ENCODE measurements around the gene ATF1.
A peak's percentile ranks its signal among the peaks of the same experiment; 100 is the strongest.
"Not testable (repeated sequence)": the region's sequence is repeated elsewhere in the genome, so short reads cannot be mapped to it uniquely, and the experiment has no call there.

ATF1 gene

DNA sequence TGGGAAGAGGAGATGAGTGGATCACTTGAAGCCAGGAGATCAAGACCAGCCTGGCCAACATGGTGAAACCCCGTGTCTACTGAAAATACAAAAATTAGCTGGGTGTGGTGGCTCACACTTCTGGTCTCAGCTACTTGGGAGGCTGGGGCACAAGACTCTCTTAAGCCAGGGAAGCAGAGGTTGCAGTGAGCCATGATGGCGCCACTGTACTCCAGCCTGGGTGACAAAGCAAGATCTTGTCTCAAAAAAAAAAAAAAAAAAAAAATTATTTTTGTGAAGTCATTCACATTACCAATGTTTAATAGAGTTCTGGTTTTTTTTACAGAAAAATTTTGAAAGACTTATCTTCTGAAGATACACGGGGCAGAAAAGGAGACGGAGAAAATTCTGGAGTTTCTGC, 45.2 kb downstream of the ATF1 start:
- not testable (repeated sequence) for DNase-seq (ENCODE audit: low read depth); H3K9ac ChIP-seq (ENCODE audit: low read length); H3K9me3 ChIP-seq (ENCODE audit: control insufficient read depth, low read length); H3K4me3 ChIP-seq (ENCODE audit: low read length); H3K27me3 ChIP-seq (replicated peaks; ENCODE audit: control insufficient read depth, insufficient read depth, low read length); H3K4me1 ChIP-seq (ENCODE audit: control insufficient read depth, insufficient read depth, low read length)
- peaks cover 33% of the 10 kb centered on the region for H3K36me3 ChIP-seq (ENCODE audit: control insufficient read depth, insufficient read depth, low read length, severe bottlenecking)

- H3K4me3 ChIP-seq (ENCODE audit: low read length); DNase-seq (ENCODE audit: low read depth): not testable (repeated sequence)
- peaks cover 73% of the 10 kb centered on the region for H3K36me3 ChIP-seq (ENCODE audit: control insufficient read depth, insufficient read depth, low read length, severe bottlenecking)
These were observed 51.0 kb downstream of the ATF1 start for GRCh38 chr12:50814921-50815320.

DNA sequence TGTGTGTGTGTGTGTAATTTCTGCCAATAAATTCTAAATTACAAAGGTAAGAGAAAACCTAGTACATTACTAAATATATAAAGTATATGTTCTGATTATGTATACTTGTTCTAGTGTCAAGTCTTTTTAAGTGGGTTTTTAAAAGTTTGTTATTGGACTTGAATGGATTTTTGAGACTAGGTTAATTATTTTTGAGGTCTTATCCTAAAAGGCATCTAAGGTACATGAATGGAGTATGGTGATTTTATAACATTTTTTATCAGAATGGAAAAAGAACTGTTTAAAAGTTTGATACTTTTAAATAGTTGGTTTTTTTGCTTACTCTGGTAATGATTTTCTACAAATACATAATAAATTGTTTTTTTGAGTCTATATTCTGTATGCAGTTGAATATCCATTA, 56.3 kb downstream of the ATF1 start:
- Histone ChIP-seq H3K9ac (ENCODE audit: low read length) (no peak overlapping the region), H3K4me1 (ENCODE audit: control insufficient read depth, insufficient read depth, low read length) (peaks cover 4% of the 10 kb centered on the region), H3K9me3 (ENCODE audit: control insufficient read depth, low read length) (no peaks in the 10 kb centered on the region), H3K27me3 (replicated peaks; ENCODE audit: control insufficient read depth, insufficient read depth, low read length) (no peaks in the 10 kb centered on the region), H3K4me3 (ENCODE audit: low read length) (no peak overlapping the region), H3K36me3 (ENCODE audit: control insufficient read depth, insufficient read depth, low read length, severe bottlenecking) (peaks cover 37% of the 10 kb centered on the region)
- DNase-seq (ENCODE audit: low read depth): no peak

More at GRCh38 chr12:50814921-50815320, 51.0 kb downstream of the ATF1 start:
- H3K27me3 ChIP-seq (replicated peaks; ENCODE audit: control insufficient read depth, insufficient read depth, low read length); H3K9ac ChIP-seq (ENCODE audit: low read length); H3K9me3 ChIP-seq (ENCODE audit: control insufficient read depth, low read length); H3K4me1 ChIP-seq (ENCODE audit: control insufficient read depth, insufficient read depth, low read length): not testable (repeated sequence)

DNA sequence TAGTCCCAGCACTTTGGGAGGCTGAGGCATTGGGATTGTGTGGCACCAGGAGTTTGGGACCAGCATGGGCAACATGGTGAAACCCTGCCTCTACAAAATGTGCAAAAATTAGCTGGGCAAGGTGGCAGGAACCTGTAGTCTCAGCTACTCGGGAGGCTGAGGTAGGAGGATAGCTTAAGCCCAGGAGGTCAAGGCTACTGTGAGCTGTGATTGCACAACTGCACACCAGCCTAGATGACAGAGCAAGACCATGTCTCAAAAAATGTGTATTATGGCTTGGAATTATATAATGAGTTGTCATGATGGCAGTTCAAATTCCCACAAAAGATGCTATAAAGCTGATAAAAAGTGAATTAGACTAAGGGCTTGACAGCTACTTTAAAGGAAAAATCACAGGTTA, 58.2 kb downstream of the ATF1 start:
- peaks cover 12% of the 10 kb centered on the region for H3K4me1 ChIP-seq (ENCODE audit: control insufficient read depth, insufficient read depth, low read length)
- peaks cover 19% of the 10 kb centered on the region for H3K36me3 ChIP-seq (ENCODE audit: control insufficient read depth, insufficient read depth, low read length, severe bottlenecking)
- H3K4me3 ChIP-seq (ENCODE audit: low read length): no peak overlapping the region

DNA sequence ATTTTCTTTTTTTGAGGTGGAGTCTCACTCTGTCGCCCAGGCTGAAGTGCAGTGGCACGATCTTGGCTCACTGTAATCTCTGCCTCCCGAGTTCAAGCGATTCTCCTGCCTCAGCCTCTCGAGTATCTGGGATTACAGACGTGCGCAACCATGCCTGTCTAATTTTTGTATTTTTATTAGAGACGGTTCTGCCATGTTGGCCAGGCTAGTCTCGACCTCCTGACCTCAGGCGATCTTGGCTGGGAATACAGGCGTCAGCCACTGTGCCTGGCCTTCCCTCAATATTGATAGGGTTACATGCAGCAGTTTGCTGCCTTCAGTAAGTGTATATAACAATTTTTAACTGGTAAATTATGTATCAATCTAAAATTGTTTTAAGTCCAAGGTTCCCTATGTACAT, 59.8 kb downstream of the ATF1 start:
- not testable (repeated sequence) for H3K4me3 ChIP-seq (ENCODE audit: low read length); DNase-seq (ENCODE audit: low read depth); H3K9ac ChIP-seq (ENCODE audit: low read length); H3K27me3 ChIP-seq (replicated peaks; ENCODE audit: control insufficient read depth, insufficient read depth, low read length); H3K36me3 ChIP-seq (ENCODE audit: control insufficient read depth, insufficient read depth, low read length, severe bottlenecking); H3K9me3 ChIP-seq (ENCODE audit: control insufficient read depth, low read length)
- peaks cover 12% of the 10 kb centered on the region for H3K4me1 ChIP-seq (ENCODE audit: control insufficient read depth, insufficient read depth, low read length)

More for the DNA sequence above, 58.2 kb downstream of the ATF1 start:
- Histone ChIP-seq H3K9me3 (ENCODE audit: control insufficient read depth, low read length) (no peaks in the 10 kb centered on the region), H3K9ac (ENCODE audit: low read length) (no peak overlapping the region), H3K27me3 (replicated peaks; ENCODE audit: control insufficient read depth, insufficient read depth, low read length) (no peaks in the 10 kb centered on the region)
- DNase-seq (ENCODE audit: low read depth): no peak

DNA sequence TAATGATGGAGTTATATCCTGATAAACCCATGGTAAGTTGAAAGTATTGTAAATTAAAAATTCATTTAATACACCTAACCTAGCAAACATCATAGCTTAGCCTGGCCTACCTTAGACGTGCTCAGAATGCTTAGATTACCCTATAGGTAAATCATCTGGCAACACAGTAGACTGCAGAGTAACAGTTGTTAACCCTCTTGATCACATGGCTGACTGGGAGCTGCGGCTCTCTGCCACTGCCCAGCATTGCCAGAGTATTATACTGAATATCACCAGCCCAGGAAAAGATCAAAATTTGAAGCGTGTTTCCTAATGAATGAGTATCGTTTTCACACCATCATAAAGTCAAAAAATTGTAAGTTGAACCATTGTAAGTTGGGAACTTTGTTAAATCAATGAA, 61.0 kb downstream of the ATF1 start:
- no peak overlapping the region for H3K4me3 ChIP-seq (ENCODE audit: low read length)
- H3K27me3 ChIP-seq (replicated peaks; ENCODE audit: control insufficient read depth, insufficient read depth, low read length): no peaks in the 10 kb centered on the region
- no peaks in the 10 kb centered on the region for H3K9me3 ChIP-seq (ENCODE audit: control insufficient read depth, low read length)
- H3K36me3 ChIP-seq (ENCODE audit: control insufficient read depth, insufficient read depth, low read length, severe bottlenecking): no peaks in the 10 kb centered on the region
- H3K9ac ChIP-seq (ENCODE audit: low read length): peak overlapping the region; percentile 59
- no peak for DNase-seq (ENCODE audit: low read depth)
- peaks cover 12% of the 10 kb centered on the region for H3K4me1 ChIP-seq (ENCODE audit: control insufficient read depth, insufficient read depth, low read length)

GRCh38 chr12:50825372-50825838, 61.5 kb downstream of the ATF1 start:
- Histone ChIP-seq H3K4me1 (ENCODE audit: control insufficient read depth, insufficient read depth, low read length) (peaks cover 12% of the 10 kb centered on the region), H3K27me3 (replicated peaks; ENCODE audit: control insufficient read depth, insufficient read depth, low read length) (no peaks in the 10 kb centered on the region), H3K9ac (ENCODE audit: low read length) (peak overlapping the region; percentile 61), H3K36me3 (ENCODE audit: control insufficient read depth, insufficient read depth, low read length, severe bottlenecking) (no peaks in the 10 kb centered on the region), H3K9me3 (ENCODE audit: control insufficient read depth, low read length) (no peaks in the 10 kb centered on the region), H3K4me3 (ENCODE audit: low read length) (no peak overlapping the region)
- peak; percentile 95 for DNase-seq (ENCODE audit: low read depth)

- H3K27me3 ChIP-seq (replicated peaks; ENCODE audit: control insufficient read depth, insufficient read depth, low read length): no peaks in the 10 kb centered on the region
- peaks cover 5% of the 10 kb centered on the region for H3K9me3 ChIP-seq (ENCODE audit: control insufficient read depth, low read length)
- no peak for DNase-seq (ENCODE audit: low read depth)
- H3K4me3 ChIP-seq (ENCODE audit: low read length): no peak overlapping the region
- no peaks in the 10 kb centered on the region for H3K36me3 ChIP-seq (ENCODE audit: control insufficient read depth, insufficient read depth, low read length, severe bottlenecking)
- peaks cover 12% of the 10 kb centered on the region for H3K4me1 ChIP-seq (ENCODE audit: control insufficient read depth, insufficient read depth, low read length)
- H3K9ac ChIP-seq (ENCODE audit: low read length): no peak overlapping the region
These were observed 64.2 kb downstream of the ATF1 start for GRCh38 chr12:50828121-50828520.

DNA sequence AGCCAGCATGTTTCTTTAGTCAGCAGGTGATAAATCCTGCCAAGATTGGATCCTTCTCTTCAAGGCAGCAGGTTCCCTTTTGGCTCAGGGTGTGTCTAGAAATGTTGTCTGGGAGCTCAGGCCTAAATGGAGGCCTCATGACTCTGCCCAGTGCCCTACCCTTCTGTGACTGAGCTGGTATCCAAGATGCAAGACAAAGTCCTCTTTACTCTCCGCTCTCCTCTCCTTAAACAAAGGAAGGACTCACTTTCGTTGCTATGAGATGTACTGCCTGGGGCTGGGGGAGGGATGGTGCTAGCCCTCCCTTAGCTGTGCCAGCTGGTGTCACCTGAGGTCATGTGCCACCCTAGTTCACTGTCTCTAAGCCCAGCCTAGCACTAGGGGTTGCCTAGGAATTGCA, 65.0 kb downstream of the ATF1 start:
- peaks cover 11% of the 10 kb centered on the region for H3K9me3 ChIP-seq (ENCODE audit: control insufficient read depth, low read length)
- no peak overlapping the region for H3K4me3 ChIP-seq (ENCODE audit: low read length)
- H3K4me1 ChIP-seq (ENCODE audit: control insufficient read depth, insufficient read depth, low read length): peaks cover 12% of the 10 kb centered on the region
- H3K27me3 ChIP-seq (replicated peaks; ENCODE audit: control insufficient read depth, insufficient read depth, low read length): no peaks in the 10 kb centered on the region
- DNase-seq (ENCODE audit: low read depth): no peak
- H3K36me3 ChIP-seq (ENCODE audit: control insufficient read depth, insufficient read depth, low read length, severe bottlenecking): no peaks in the 10 kb centered on the region
- H3K9ac ChIP-seq (ENCODE audit: low read length): no peak overlapping the region

DNA sequence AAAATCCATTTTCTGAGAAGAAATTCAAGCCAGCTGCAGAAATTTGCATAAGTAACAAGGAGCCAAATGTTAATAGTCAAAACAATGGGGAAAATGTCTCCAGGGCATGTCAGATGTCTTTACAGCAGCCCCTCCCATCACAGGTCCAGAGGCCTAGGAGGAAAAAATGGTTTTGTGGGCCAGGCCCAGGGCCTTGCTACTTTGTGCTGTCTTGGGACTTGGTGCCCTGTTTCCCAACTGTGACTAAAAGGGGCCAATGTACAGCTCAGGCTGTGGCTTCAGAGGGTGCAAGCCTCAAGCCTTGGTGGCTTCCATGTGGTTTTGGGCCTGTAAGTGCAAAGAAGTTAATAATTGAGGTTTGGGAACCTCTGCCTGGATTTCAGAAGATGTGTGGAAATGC, 69.9 kb downstream of the ATF1 start:
- H3K36me3 ChIP-seq (ENCODE audit: control insufficient read depth, insufficient read depth, low read length, severe bottlenecking); H3K4me1 ChIP-seq (ENCODE audit: control insufficient read depth, insufficient read depth, low read length); DNase-seq (ENCODE audit: low read depth); H3K4me3 ChIP-seq (ENCODE audit: low read length); H3K9ac ChIP-seq (ENCODE audit: low read length); H3K27me3 ChIP-seq (replicated peaks; ENCODE audit: control insufficient read depth, insufficient read depth, low read length): not testable (repeated sequence)
- peaks cover 15% of the 10 kb centered on the region for H3K9me3 ChIP-seq (ENCODE audit: control insufficient read depth, low read length)

DNA sequence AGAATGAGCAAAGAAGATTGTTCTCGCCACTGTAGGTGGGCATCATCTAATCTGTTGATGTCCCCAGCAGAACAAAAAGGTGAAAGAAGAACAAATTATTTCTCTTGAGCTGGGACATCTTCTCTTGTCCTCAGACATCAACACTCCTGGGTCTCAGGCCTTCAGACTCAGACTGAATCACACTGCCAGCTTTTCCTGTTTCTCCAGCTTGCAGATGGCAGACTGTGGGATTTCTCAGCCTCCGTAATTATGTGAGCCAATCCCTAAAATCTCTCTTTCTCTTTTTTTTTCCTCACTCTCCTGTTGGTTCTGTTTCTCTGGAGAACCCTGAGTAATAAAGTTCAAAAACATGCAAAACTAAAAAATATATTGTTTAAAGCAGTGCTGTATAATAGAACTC, 75.1 kb downstream of the ATF1 start:
- no peaks in the 10 kb centered on the region for H3K27me3 ChIP-seq (replicated peaks; ENCODE audit: control insufficient read depth, insufficient read depth, low read length)
- H3K4me3 ChIP-seq (ENCODE audit: low read length): no peak overlapping the region
- no peaks in the 10 kb centered on the region for H3K36me3 ChIP-seq (ENCODE audit: control insufficient read depth, insufficient read depth, low read length, severe bottlenecking)
- H3K9ac ChIP-seq (ENCODE audit: low read length): no peak overlapping the region
- DNase-seq (ENCODE audit: low read depth): no peak
- H3K4me1 ChIP-seq (ENCODE audit: control insufficient read depth, insufficient read depth, low read length): peaks cover 6% of the 10 kb centered on the region
- peaks cover 10% of the 10 kb centered on the region for H3K9me3 ChIP-seq (ENCODE audit: control insufficient read depth, low read length)

GRCh38 chr12:50840809-50841487, 77.0 kb downstream of the ATF1 start:
- Histone ChIP-seq H3K4me3 (ENCODE audit: low read length) (no peak overlapping the region), H3K9me3 (ENCODE audit: control insufficient read depth, low read length) (peaks cover 8% of the 10 kb centered on the region), H3K4me1 (ENCODE audit: control insufficient read depth, insufficient read depth, low read length) (peaks cover 17% of the 10 kb centered on the region), H3K27me3 (replicated peaks; ENCODE audit: control insufficient read depth, insufficient read depth, low read length) (no peaks in the 10 kb centered on the region), H3K36me3 (ENCODE audit: control insufficient read depth, insufficient read depth, low read length, severe bottlenecking) (no peaks in the 10 kb centered on the region), H3K9ac (ENCODE audit: low read length) (no peak overlapping the region)
- no peak for DNase-seq (ENCODE audit: low read depth)

All from adipocyte (in vitro differentiated cells).